Stimulated activated CD8-positive, alpha-beta memory T cell treated with anti-CD3 and anti-CD28 coated beads, Interleukin-7, amount 100 ng/mL, for 1 hour (primary cell): ENCODE measurements around the gene PTPRD.

Experiments used
- DNase-seq, 2 donors: peaks; one replicate each; pipeline ENCODE4 v3.0.0-alpha.2; 2020; ENCODE audit warnings: low read depth in 2 of 2

The PTPRD gene

GRCh38 chr9:8388132-8388531 is 2224.7 kb downstream of the PTPRD start:
- DNase-seq: no peak

- DNase-seq: no peak
Measured at GRCh38 chr9:8384091-8384490, 2228.7 kb downstream of the PTPRD start.

DNA sequence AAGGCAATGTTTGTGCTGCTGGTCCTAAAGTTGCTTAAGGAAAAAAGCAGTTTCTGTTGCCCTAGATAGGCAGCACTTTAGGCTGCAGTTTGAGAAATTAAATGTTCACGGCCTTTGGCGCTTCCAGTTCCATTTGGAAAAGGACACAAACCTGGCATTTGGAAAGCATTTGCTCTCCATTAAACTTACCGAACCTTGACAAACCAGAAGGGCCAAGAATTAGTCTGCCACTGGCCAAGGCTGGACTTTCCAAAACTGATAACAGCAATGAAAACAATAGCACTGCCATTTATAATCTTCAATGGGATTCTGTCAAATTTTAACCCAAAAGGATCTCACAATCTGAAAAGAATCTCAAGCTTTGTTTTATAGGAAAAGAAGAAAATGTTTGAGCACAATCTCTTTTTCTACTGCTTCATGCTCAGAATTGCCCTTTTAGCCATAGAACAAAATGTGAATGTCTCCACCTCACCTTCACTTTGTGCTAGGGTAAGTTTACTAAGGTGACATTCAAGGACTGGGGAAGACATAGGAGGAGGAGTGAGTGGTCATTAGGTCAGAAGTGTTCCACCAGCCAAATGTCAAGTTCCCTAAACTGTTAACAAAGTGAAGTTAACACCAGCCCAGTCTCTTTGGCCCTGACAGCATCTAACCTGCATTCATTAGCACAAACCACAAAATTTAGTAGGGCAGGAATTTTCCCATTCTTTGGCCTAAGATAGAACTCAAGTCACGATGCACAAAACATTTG is 2229.8 kb downstream of the PTPRD start:
- DNase-seq: no peak

DNA sequence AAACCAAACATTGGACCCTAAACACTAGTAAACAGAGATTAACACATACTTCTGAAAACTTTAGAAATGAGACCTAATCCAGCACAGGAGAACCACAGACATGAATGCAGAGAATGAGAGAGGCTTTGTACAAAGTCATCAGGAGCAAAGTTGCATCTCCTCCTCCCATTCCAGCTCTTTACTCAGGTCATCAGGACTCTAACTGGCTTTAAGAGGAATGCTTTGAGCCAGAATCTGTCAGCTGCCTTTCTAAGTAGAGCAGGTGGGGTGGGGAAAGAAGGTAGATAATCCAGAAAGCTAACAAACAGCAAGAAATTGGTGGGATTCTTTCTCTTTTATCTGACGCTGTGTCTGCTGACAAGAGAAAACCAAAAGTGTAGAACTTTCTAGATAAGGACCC is 2230.5 kb downstream of the PTPRD start:
- no peak for DNase-seq

- no peak for DNase-seq
Measured at GRCh38 chr9:8381601-8382000, 2231.2 kb downstream of the PTPRD start.

DNA sequence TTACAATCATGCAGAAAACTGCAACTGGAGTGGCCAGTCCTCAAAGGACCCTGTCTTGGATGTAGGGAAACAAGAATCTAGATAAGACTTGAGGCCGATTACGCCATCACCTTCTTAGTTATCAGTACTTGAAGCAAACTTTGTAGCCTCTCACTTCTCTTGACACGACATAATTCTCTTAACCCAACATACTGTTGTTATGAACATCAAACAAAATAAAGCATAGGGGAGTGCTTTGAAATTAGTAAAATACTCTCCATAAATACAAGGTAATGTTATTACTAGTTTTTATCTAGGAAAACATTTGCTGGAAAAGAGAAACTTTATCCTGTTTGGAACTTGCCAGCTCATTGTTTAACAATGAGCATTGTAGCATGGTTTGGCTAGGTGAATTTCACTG is 2238.3 kb downstream of the PTPRD start:
- no peak for DNase-seq

DNA sequence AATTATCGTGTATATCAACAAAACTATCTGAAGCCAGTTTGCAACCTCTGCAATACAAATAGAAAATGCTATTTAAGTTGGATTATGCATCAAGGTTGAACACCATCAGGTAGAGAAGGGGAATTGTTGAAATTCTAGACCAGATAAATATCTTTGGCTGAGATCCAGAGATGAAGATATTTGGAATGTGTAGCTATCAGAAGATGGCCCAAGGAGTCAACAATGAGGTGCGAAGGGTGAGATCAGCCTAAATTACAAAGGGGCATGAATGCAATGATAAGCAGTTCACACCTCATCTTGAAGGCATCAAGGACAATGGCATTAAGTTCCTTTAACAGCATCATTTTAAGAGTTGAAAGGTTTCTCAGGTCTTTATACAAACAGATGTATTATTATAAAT is 2241.1 kb downstream of the PTPRD start:
- DNase-seq: no peak

DNA sequence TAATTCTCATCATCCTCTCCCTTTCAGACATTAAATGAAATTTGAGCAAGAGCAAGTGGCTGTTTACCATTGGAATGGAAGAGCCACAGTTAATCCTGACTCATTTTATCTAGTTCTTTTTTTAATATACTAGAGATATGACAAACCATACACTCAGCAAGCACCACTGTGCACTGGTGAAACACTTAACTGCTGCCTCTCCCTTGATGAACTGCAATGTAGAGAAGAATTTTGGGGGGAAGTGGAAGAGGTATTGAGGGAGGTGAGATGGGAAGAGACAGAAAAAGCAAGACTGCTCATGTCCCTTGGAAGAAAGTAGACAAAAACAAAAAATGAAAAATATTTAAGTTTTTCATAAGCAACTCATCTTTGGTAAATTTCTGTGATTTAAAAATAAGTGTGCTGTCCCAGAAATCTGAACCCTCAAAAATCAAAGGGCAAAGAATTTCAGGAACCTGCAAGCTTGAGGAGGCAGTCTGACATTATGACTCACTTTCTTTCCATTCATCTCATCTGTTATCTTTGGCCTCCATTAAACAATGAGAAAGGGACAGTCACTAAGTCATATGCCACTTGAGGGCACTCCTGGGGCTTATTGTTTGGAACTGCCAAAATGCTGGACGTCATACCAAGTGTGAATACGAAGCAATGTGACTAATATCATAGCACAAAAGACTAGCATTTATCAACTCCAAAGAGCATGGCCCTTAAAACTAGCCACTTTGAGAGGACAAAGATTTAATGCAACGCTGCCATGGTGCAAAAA is 2246.5 kb downstream of the PTPRD start:
- DNase-seq: no peak

DNA sequence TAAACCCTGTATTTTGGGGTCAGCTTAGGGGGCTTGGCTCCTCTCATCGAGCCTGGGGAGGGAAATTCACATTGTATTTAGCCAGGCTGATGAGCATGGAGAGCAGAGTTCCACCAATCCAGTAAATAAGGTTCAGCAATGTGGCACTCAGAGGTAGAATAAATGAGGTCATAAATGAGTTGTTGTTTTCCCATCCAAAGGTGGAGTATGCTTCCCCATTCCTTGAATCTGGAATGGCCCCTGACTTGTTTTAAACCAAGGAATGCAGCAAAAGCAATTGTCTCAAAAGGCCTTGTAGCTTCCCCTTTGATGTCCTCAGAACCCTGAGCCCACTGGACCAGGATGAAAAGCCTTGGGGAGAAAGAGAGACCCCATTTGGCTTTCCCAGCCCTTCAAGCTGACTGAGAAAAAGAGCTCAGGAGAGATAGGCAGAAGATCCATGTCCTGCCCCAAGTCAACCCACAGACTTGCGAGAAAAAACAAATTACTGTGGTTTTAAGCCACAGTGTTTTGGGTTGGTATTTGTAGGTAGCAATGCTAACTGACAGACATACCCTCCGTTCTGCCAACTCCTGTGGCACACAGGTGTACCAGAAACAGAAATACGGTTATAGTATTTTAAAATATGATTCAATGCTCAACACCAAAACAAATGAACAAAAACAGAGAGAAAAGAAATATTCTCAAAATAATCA is 2247.2 kb downstream of the PTPRD start:
- no peak for DNase-seq

- DNase-seq: no peak
Measured at GRCh38 chr9:8365029-8365428, 2247.8 kb downstream of the PTPRD start.

DNA sequence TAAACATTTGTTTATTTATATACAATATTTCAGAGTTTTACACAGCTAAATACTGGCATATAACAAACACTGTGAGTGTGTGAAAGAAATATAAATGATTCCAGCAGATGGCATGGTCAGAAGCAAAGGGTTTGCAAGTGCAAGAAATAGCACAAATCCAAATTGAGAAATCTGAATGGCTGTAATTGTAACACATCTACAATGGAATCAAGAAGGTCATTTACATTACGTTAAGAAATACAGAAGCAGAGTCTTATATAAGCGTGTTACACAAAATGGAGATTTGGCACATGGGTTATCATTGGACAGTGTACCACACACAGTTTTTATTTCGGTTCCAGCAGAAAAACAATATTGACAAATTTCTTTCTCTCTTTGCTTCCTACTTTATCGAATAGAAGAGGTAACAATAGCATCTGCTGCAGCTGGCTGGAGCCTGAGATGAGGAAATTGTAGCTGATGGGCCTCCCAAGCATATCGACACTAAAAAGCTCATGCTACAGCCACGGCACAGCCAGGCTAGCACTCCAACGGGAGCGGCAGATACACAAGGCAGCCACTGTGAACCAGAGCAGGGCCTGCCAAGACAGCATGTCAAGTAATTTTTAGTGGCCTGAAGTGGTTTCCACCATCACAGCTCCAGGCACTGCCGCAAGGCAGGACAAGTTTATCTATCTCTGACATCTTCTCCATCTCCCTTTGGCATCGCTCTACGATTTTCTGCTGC is 2248.6 kb downstream of the PTPRD start:
- no peak for DNase-seq

- DNase-seq: no peak
Measured at GRCh38 chr9:8362250-8362649, 2250.6 kb downstream of the PTPRD start.

GRCh38 chr9:8361364-8361763 is 2251.4 kb downstream of the PTPRD start:
- no peak for DNase-seq

DNA sequence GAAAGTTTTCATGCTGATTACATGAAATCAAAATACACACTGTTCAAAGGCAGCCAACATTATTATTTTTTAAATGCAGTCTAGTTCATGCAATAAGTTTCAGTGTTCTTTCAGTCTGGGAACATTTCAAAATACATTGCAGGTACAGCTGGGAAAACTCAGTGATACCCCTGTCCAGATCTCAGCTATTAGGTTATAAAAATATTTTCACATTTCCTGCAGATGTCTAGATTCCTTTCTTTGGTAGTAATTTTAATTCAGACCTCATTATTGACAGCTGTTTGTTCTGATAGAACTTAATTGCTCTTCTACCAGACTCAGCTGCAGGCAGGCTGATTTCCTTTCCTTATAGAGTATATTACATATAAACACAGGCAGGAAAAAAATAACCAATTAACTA is 2256.4 kb downstream of the PTPRD start:
- no peak for DNase-seq

DNA sequence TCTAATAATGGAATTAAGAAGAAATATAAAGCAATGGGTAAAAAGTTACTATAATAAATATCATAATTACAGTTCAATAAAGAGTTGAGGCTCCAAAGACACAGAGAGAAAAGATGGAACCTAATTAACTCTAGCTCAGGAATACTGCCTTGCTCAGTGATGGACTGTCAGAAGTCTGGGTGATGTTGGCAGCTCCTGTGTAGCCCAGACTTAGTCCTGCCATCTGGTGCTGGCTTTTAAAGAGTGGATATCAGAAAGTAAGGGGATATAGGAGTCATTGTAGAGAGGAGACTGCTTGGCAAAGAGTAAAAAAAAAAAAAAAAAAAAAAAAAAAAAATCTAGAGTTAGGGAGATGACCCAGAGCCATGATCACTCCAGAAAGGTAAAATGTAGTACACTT is 2261.4 kb downstream of the PTPRD start:
- DNase-seq: no peak

GRCh38 chr9:8349901-8350300 is 2262.9 kb downstream of the PTPRD start:
- no peak for DNase-seq

- DNase-seq: no peak
Measured at GRCh38 chr9:8349376-8349775, 2263.4 kb downstream of the PTPRD start.

GRCh38 chr9:8348756-8349155 is 2264.0 kb downstream of the PTPRD start:
- DNase-seq: no peak

DNA sequence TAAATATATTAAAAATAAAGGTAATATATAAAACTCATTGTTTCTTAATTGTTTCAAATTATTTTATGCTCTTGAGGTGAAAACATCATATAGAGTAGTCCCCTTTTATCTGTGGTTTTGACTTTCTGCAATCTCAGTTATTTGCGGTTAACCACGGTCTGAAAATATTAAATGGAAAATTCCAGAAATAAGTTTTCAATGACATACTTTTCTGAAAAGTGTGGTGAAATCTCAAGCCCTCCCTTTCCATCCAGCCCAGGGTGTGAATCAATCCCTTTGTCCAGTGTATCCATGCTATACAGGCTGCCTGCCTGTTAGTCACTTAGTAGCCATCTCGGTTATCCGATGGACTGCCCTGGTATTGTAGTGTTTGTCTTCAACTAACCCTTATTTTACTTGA is 2266.5 kb downstream of the PTPRD start:
- DNase-seq: no peak

DNA sequence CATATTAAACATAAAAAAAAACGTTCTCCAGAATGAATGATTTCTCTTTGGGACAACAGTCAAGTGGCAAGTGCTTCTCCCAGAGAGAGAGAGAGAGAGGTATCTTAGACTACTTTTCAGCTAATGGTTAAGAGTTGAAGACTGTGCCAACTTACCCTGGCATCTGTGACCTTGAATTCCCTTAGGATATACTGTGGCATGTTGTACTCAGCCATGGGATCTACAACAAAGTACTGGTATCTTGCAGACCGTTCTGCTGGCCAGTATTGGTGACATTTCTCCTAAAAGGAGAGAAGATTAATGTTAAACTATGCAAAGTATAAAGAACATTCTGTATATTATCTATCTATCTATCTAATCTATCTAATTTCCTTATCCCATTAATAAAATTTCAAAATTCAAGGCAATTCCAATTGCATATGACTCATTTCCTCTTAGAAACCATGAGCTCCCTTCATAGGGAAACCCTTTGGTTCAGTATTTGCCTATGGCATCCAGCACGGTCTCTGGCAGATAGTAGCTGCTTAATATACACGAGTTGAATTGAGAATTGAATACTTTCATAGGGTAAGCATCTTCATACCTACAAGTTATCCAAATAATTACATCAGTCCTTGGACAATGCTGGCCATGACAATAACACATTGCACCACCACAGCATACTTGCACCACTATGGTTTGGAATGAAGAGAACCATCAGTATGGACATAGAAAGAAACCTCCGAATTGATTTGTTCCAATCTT is 2273.9 kb downstream of the PTPRD start:
- DNase-seq: no peak
